ENCODE measurements around the gene AP3B2.

DNA sequence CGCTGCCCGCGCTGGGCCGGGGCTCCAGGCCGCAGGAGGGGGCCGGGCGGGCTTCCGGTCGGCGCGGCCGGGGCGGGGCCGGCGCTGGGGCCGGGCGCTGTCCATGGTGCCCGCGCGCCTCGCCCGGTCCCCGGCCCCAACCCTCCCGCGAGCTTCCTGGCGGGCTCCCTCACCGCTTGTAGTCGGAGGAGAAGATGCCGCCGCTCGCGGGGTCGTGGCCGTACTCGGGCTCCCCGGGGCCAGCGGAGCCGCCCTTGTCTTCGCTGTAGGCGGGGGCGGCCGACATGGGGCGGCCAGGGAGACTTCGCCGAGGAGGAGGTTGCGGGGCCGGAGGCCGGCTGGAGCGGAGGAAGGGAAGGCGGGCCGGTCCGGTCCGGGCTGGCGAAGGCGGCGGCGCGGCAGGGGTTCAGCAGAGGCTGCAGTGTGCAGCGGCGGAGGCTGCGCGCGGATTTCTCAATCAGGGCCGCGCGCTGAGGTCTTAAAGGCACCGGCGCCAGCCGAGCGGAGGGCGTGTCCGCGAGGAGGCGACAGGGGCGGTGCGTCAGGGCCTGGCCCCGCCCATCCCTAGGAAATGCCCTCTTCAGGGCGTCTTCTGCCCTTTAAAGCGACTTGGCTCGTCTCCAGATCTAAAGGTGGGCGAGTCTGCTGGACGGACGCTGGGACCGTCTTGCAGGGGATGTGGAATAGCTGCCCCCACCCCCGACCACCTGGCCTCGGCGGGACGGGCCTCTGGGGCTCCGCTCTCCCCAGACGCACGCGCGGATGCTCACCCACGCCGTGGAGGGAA, at the start of gene AP3B2:
- TF ChIP-seq, protein P1, sequence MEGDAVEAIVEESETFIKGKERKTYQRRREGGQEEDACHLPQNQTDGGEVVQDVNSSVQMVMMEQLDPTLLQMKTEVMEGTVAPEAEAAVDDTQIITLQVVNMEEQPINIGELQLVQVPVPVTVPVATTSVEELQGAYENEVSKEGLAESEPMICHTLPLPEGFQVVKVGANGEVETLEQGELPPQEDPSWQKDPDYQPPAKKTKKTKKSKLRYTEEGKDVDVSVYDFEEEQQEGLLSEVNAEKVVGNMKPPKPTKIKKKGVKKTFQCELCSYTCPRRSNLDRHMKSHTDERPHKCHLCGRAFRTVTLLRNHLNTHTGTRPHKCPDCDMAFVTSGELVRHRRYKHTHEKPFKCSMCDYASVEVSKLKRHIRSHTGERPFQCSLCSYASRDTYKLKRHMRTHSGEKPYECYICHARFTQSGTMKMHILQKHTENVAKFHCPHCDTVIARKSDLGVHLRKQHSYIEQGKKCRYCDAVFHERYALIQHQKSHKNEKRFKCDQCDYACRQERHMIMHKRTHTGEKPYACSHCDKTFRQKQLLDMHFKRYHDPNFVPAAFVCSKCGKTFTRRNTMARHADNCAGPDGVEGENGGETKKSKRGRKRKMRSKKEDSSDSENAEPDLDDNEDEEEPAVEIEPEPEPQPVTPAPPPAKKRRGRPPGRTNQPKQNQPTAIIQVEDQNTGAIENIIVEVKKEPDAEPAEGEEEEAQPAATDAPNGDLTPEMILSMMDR (IDR thresholded peaks at IDR 0.05): no peak
- TF ChIP-seq ZFX (IDR thresholded peaks at IDR 0.05; ENCODE audit: borderline replicate concordance): no peak

All from 22Rv1 (cell line).